Astrocyte (in vitro differentiated cells and primary cell): Measurements from ENCODE around the gene PIGN. TPM values are rescaled to one million over a fixed set of nuclear protein-coding genes. Genes with fewer than 3 reads are reported as not detected.

ENCODE experiments used
- DNase-seq: peaks from one replicate; pipeline ENCODE4 v3.0.0-alpha.2; 2010; ENCODE audit warnings: low read depth
- FAIRE-seq: peaks from 2 replicates; lab custom pipeline; 2011; peaks lifted over from hg19 to GRCh38; lab: Jason Lieb, UNC
- H2AFZ ChIP-seq: 2 replicates; pipeline ENCODE4 v1.6.0; 2012; ENCODE audit warnings: low read depth, low read length, inconsistent platforms
- H3K27ac ChIP-seq: 2 replicates; pipeline ENCODE4 v1.5.1; 2011; ENCODE audit warnings: low read depth, low read length, inconsistent platforms
- H3K27me3 ChIP-seq: 2 replicates; pipeline ENCODE4 v1.6.0; 2011; ENCODE audit warnings: low read length, inconsistent platforms; ENCODE audit not compliant: insufficient read depth
- H3K36me3 ChIP-seq: 2 replicates; pipeline ENCODE4 v1.5.1; 2011; ENCODE audit warnings: low read length, inconsistent platforms; ENCODE audit not compliant: insufficient read depth
- H3K4me1 ChIP-seq: 2 replicates; pipeline ENCODE4 v1.5.1; 2011; ENCODE audit warnings: low read length, inconsistent platforms; ENCODE audit not compliant: insufficient read depth
- H3K4me2 ChIP-seq: 2 replicates; pipeline ENCODE4 v1.6.0; 2012; ENCODE audit warnings: low read length, inconsistent platforms
- H3K4me3 ChIP-seq: 2 replicates; pipeline ENCODE4 v1.5.1; 2011; ENCODE audit warnings: low read depth, mild to moderate bottlenecking, low read length, inconsistent platforms; ENCODE audit not compliant: insufficient read depth
- H3K79me2 ChIP-seq: 2 replicates; pipeline ENCODE4 v1.6.0; 2012; ENCODE audit warnings: mild to moderate bottlenecking, low read length, inconsistent platforms; ENCODE audit not compliant: insufficient read depth
- H3K9ac ChIP-seq: 2 replicates; pipeline ENCODE4 v1.6.0; 2012; ENCODE audit warnings: mild to moderate bottlenecking, low read length, inconsistent platforms
- H3K9me3 ChIP-seq: 2 replicates; pipeline ENCODE4 v1.5.1; 2012; ENCODE audit warnings: low read depth, mild to moderate bottlenecking, low read length, inconsistent platforms; ENCODE audit not compliant: insufficient read depth
- H4K20me1 ChIP-seq: 2 replicates; pipeline ENCODE4 v1.6.0; 2012; ENCODE audit warnings: low read length, inconsistent platforms; ENCODE audit not compliant: insufficient read depth
- H3K27ac Mint-ChIP-seq: one replicate; pipeline ENCODE4 v1.8.0; 2021; ENCODE audit warnings: mild to moderate bottlenecking, mixed read lengths; ENCODE audit not compliant: unreplicated experiment
- H3K27me3 Mint-ChIP-seq: one replicate; pipeline ENCODE4 v1.8.0; 2021; ENCODE audit warnings: low read depth, mixed read lengths; ENCODE audit not compliant: unreplicated experiment
- H3K36me3 Mint-ChIP-seq: one replicate; pipeline ENCODE4 v1.8.0; 2021; ENCODE audit warnings: low read depth, mixed read lengths; ENCODE audit not compliant: unreplicated experiment
- H3K4me1 Mint-ChIP-seq: one replicate; pipeline ENCODE4 v1.8.0; 2021; ENCODE audit warnings: low read depth, mixed read lengths; ENCODE audit not compliant: unreplicated experiment
- H3K4me3 Mint-ChIP-seq: one replicate; pipeline ENCODE4 v1.8.0; 2021; ENCODE audit warnings: mild to moderate bottlenecking, moderate library complexity, mixed read lengths; ENCODE audit not compliant: unreplicated experiment
- H3K9me3 Mint-ChIP-seq: one replicate; pipeline ENCODE4 v1.8.0; 2021; ENCODE audit warnings: mild to moderate bottlenecking, mixed read lengths; ENCODE audit not compliant: unreplicated experiment
- EZH2 ChIP-seq: IDR thresholded peaks from 2 replicates; pipeline ENCODE4 v1.6.1; 2012; ENCODE audit warnings: mild to moderate bottlenecking, low read length, inconsistent platforms; ENCODE audit not compliant: insufficient read depth
- total RNA-seq: library from RNA; stranded (reverse); gene quantifications from 2 replicates; pipeline ENCODE4 v1.2.1, GENCODE V29; 2021
- TF ChIP-seq, protein P1 (sequence below): IDR thresholded peaks from 2 replicates; pipeline ENCODE4 v1.5.1; 2011; ENCODE audit warnings: low read depth, mild to moderate bottlenecking, inconsistent platforms, low read length, moderate library complexity; ENCODE audit not compliant: insufficient read depth

The PIGN gene
- total RNA-seq, 1 donor from 2014 or later: 20.0 TPM

DNA sequence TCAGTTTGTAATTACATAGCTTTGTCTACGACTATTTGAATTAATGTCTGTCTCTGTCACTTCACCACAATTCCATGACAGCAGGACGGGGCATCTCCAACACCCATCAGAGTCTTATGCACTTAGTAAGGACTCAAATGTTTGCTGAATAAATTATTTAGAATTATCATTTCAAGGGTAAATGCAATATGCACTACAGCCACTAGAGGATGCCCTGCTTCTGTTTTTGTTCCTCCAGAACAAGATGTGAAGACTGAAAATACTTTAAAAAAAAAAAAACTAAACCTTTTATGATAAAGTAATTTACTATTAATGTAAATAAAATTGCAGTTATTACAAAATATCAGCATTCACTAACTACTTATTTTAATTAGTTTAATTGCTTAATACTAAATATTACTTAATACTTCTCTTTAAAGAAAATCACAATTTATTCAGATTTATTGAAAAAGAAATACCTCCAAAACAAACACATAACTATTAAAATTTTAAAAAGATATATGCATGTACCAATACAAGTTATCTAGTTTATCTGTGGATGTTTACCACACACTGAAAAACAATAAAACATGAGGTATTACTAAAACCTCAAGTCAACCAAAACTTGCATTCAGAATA, 3.2 kb downstream of the PIGN start:
- Histone ChIP-seq H3K36me3 (no peaks in the 10 kb centered on the region), H3K4me2 (no peak overlapping the region), H3K27ac (no peak overlapping the region), H3K9me3 (no peaks in the 10 kb centered on the region), H3K4me3 (no peak overlapping the region), H3K27me3 (no peaks in the 10 kb centered on the region), H3K9ac (no peak overlapping the region), H3K79me2 (peaks cover 16% of the 10 kb centered on the region), H3K4me1 (peaks cover 3% of the 10 kb centered on the region), H2AFZ (no peak overlapping the region), H4K20me1 (peaks cover 12% of the 10 kb centered on the region)
- Mint-ChIP-seq H3K27ac (no peak overlapping the region), H3K27me3 (no peaks in the 10 kb centered on the region), H3K9me3 (no peaks in the 10 kb centered on the region), H3K36me3 (no peaks in the 10 kb centered on the region), H3K4me1 (no peaks in the 10 kb centered on the region), H3K4me3 (no peak overlapping the region)
- TF ChIP-seq, protein P1, sequence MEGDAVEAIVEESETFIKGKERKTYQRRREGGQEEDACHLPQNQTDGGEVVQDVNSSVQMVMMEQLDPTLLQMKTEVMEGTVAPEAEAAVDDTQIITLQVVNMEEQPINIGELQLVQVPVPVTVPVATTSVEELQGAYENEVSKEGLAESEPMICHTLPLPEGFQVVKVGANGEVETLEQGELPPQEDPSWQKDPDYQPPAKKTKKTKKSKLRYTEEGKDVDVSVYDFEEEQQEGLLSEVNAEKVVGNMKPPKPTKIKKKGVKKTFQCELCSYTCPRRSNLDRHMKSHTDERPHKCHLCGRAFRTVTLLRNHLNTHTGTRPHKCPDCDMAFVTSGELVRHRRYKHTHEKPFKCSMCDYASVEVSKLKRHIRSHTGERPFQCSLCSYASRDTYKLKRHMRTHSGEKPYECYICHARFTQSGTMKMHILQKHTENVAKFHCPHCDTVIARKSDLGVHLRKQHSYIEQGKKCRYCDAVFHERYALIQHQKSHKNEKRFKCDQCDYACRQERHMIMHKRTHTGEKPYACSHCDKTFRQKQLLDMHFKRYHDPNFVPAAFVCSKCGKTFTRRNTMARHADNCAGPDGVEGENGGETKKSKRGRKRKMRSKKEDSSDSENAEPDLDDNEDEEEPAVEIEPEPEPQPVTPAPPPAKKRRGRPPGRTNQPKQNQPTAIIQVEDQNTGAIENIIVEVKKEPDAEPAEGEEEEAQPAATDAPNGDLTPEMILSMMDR: peak; percentile 98
- TF ChIP-seq EZH2: no peak
- no peak for FAIRE-seq
- DNase-seq: peak; percentile 22

DNA sequence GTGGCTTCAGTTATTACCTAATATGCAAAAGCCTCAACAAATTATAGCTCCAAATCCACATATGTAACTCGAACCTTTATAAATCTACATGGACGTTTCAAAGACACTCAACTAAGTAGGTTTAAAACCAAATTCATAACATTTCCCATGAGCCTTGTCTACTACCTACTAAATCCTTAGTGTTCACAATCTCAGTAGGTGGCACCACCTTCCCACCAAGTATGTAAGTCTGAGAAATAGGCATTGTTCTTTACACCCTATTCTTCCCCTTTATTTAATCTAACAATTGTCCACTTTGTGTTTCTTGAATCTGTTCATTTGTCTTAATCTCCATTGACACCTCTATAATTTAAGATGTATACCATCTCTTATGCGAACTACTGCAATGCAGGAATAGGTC, 4.6 kb downstream of the PIGN start:
- no peak for DNase-seq
- Histone ChIP-seq H2AFZ (no peak overlapping the region), H3K36me3 (no peaks in the 10 kb centered on the region)

DNA sequence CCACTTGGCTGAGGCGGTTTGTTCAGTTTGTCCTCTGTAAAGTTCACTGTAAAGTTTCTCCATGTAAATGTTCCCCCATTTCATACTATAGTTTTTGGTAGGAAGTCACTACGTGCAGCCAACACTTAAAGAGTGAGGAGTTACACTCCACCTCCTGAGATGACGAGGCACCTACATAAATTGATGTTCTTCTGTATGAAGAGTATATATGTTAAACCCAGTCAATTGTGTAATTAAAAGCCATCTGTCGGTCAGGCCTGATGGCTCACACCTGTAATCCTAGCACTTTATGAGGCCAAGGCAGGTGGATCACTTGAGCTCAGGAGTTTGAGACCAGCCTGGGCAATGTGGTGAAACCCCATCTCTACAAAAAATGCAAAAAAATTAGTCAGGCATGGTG, 7.6 kb downstream of the PIGN start:
- Histone ChIP-seq H3K27ac (no peak overlapping the region), H3K4me3 (no peak overlapping the region), H3K4me1 (no peaks in the 10 kb centered on the region), H3K9me3 (no peaks in the 10 kb centered on the region), H4K20me1 (peaks cover 4% of the 10 kb centered on the region), H2AFZ (no peak overlapping the region), H3K27me3 (no peaks in the 10 kb centered on the region), H3K79me2 (no peaks in the 10 kb centered on the region), H3K36me3 (no peaks in the 10 kb centered on the region), H3K9ac (no peak overlapping the region), H3K4me2 (no peak overlapping the region)
- no peak overlapping the region for H3K27ac Mint-ChIP-seq
- no peaks in the 10 kb centered on the region for H3K27me3 Mint-ChIP-seq
- H3K4me1 Mint-ChIP-seq: no peaks in the 10 kb centered on the region
- H3K9me3 Mint-ChIP-seq: no peaks in the 10 kb centered on the region
- TF ChIP-seq, protein P1: no peak
- TF ChIP-seq EZH2: no peak
- DNase-seq: no peak
- H3K4me3 Mint-ChIP-seq: no peak overlapping the region
- H3K36me3 Mint-ChIP-seq: no peaks in the 10 kb centered on the region
- no peak for FAIRE-seq

More for the DNA sequence above, 4.6 kb downstream of the PIGN start:
- no peaks in the 10 kb centered on the region for H3K9me3 Mint-ChIP-seq
- H3K4me3 Mint-ChIP-seq: no peak overlapping the region
- no peaks in the 10 kb centered on the region for H3K9me3 ChIP-seq
- peaks cover 4% of the 10 kb centered on the region for H4K20me1 ChIP-seq
- H3K27ac ChIP-seq: no peak overlapping the region
- H3K4me1 ChIP-seq: no peaks in the 10 kb centered on the region
- H3K4me1 Mint-ChIP-seq: no peaks in the 10 kb centered on the region
- H3K27me3 Mint-ChIP-seq: no peaks in the 10 kb centered on the region
- H3K9ac ChIP-seq: no peak overlapping the region
- no peak for FAIRE-seq
- H3K27ac Mint-ChIP-seq: no peak overlapping the region
- no peak overlapping the region for H3K4me3 ChIP-seq
- TF ChIP-seq EZH2: no peak
- TF ChIP-seq, protein P1: no peak
- peaks cover under 1% of the 10 kb centered on the region for H3K79me2 ChIP-seq
- H3K36me3 Mint-ChIP-seq: no peaks in the 10 kb centered on the region
- no peak overlapping the region for H3K4me2 ChIP-seq
- H3K27me3 ChIP-seq: no peaks in the 10 kb centered on the region
